Retinal pigment epithelial cell (primary cell): ENCODE data around the gene ABHD17B.

Experiments
- DNase-seq: peaks from one replicate; pipeline ENCODE4 v3.0.0-alpha.2; 2010; ENCODE audit warnings: low read depth
- H3K4me3 ChIP-seq: 2 replicates; pipeline ENCODE4 v1.5.1; 2011; ENCODE audit warnings: mild to moderate bottlenecking, low read length, control low read depth, moderate library complexity
- TF ChIP-seq, protein P1 (sequence below): conservative IDR thresholded peaks from 2 replicates; pipeline ENCODE4 v1.5.1; 2011; ENCODE audit warnings: low read depth, low read length, control low read depth, inconsistent platforms

The ABHD17B gene

DNA sequence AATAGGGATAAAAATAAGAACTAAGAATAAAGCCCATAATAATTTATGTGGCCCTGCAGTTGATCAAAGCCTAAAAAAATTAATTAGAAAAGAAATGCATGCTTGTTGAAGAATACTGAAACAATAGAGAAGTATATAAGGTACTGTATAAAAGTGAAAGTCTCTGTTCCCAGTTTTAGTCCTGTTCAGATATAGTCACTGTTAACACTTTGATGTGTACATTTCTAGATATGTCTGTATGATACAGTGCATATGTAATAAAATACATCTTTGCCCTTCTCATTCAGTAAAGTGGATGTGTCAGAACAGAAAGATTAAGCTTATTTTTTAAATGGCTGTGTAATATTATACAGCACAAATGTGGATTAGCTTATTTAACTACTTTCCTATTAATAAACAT lies 4.5 kb upstream of the ABHD17B start:
- TF ChIP-seq, protein P1, sequence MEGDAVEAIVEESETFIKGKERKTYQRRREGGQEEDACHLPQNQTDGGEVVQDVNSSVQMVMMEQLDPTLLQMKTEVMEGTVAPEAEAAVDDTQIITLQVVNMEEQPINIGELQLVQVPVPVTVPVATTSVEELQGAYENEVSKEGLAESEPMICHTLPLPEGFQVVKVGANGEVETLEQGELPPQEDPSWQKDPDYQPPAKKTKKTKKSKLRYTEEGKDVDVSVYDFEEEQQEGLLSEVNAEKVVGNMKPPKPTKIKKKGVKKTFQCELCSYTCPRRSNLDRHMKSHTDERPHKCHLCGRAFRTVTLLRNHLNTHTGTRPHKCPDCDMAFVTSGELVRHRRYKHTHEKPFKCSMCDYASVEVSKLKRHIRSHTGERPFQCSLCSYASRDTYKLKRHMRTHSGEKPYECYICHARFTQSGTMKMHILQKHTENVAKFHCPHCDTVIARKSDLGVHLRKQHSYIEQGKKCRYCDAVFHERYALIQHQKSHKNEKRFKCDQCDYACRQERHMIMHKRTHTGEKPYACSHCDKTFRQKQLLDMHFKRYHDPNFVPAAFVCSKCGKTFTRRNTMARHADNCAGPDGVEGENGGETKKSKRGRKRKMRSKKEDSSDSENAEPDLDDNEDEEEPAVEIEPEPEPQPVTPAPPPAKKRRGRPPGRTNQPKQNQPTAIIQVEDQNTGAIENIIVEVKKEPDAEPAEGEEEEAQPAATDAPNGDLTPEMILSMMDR: no peak
- no peak for DNase-seq
- no peak overlapping the region for H3K4me3 ChIP-seq

DNA sequence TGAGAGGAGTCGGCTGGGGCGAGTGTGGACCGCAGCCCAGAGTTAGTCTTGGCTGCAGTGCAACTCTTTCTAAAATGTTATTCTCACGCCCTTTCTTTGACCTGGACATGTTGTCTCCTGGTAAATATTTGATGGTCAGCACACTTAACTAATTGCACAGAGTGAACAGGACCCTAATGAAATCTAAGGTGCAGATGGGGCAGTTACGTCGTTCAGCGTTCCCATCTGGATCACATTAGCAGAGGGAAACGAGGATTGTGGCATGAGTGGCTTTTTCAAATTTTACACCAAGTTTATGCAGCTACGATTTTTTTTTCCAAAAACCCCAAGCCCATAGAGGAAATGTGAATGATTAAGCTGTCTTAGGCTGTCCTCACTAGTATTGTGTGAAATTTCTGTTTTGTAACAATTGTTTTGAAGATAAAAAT lies 929 bp upstream of the ABHD17B start:
- TF ChIP-seq, protein P1: no peak
- no peak for DNase-seq
- peak overlapping the region; percentile 87 for H3K4me3 ChIP-seq

DNA sequence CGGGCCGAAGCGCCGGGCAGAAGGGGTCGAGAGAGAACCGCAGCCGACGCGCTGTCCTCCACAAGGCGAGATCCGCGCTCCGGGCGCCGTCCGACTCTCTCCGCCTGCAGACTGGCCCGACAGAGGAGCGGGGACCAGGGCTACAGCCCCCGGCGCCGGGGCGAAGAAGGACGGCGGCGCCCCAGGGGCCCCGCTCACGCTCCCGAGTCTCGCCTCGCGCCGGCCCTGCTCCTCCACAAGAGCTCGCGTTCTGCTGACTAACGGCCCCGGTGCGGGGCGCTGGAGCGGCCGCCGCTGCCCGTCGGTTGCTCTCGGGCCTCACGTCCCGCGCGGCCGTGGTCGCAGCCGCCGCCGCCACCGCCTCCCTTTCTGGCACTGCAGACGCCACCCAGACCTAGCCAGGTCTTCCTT lies 338 bp downstream of the ABHD17B start:
- peak overlapping the region; percentile 90 for H3K4me3 ChIP-seq
- TF ChIP-seq, protein P1: no peak
- no peak for DNase-seq

DNA sequence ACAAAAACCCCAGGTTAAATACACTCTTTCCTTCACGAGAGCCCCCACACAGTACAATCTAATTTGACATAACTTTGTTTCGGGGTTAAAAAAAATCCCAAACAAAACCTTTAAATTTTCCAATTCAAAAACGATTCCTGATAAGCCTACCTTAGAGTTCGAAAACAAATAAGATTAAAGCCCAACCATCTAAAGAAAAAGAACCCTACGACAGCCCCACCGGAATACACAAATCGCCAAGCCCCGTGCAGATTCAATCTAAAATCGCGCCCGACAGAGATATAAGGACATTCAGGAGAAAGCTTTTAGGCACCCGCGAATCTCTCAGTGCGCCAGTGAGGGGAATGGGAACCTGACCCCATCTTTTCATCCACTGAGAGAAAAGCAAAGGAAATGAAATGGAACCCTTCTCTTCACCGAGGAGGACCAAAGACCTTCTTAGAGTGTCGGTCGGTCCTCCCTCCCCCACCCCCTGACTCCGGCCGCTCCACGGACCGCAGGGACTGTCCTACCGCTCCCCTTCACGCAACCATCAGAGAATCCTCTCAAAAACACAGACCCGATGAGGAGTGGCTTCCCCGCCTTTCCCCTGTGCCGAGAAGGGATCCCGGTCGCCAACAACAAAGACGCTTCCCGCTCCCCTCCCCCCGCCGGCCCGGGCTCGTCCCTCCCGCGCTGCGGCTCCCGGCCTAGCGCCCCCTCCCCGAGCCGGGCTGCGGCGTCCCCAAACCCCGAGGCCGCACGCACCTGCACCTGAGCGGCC lies 925 bp downstream of the ABHD17B start:
- TF ChIP-seq, protein P1: no peak
- DNase-seq: no peak
- peak overlapping the region; percentile 90 for H3K4me3 ChIP-seq

DNA sequence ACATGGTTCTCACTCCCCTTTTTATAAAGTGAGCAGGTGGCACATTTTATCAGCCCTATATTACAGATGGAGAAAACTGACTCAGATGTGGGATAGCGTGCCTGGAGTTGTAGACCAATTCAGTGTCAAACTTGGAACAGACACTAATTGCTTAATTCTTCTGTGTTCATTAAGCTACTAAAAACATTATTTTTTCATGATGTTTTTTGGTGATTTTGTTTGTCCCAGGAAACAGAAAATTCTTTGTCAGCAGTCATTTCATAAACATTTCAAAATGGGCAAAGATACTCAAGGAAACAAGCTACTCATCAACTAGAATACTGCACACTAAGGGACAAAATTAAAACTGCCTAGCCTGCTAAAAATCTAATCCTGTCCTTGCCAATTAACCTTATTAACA lies 2.2 kb downstream of the ABHD17B start:
- TF ChIP-seq, protein P1: no peak
- H3K4me3 ChIP-seq: peak overlapping the region; percentile 90

DNA sequence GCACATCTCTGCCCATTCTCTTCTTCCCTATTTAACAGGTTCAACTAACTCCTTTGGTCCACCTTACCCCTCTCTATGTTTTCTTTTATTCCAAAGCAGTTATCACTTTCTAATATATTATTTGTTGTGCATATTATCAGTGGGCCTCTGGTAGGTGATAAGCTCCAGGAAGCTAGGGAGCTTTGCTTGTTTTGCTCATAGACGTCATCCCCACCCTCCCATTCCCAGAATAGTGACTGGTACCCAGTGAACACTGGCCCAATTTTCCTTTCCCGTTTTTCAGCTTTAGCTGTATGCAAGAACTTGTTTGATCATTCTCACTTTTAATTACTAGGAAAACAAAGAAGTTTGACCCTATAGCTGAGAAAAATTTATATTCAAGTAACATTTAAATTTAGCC lies 6.9 kb downstream of the ABHD17B start:
- H3K4me3 ChIP-seq: no peak overlapping the region
- TF ChIP-seq, protein P1: no peak
- DNase-seq: no peak

More for the DNA sequence above, 2.2 kb downstream of the ABHD17B start:
- no peak for DNase-seq
